GM10266 (cell line): ENCODE data around the gene CEP295NL.
"Not testable (repeated sequence)": the region's sequence is repeated elsewhere in the genome, so short reads cannot be mapped to it uniquely, and the experiment has no call there.

Experiments
- DNase-seq: peaks from one replicate; pipeline ENCODE4 v3.0.0; 2012; ENCODE audit errors: extremely low spot score
- CTCF ChIP-seq: IDR thresholded peaks from 2 replicates; pipeline ENCODE4 v1.5.1; 2012; ENCODE audit warnings: mild to moderate bottlenecking, low read depth; ENCODE audit not compliant: control insufficient read depth, insufficient read depth; ENCODE audit errors: missing control alignments

CEP295NL gene

GRCh38 chr17:78903101-78903779 lies at the start of gene CEP295NL:
CEP295NL (minus strand) TSS chr17:78903201; CDS start chr17:78901828, 1,373 bp downstream.
- no peak for DNase-seq
- no peak for TF ChIP-seq CTCF

- TF ChIP-seq CTCF = no peak
- DNase-seq = no peak
These were observed 49.7 kb upstream of the CEP295NL start for GRCh38 chr17:78952706-78953105.

- TF ChIP-seq CTCF = no peak
- DNase-seq = no peak
These were observed 49.1 kb upstream of the CEP295NL start for GRCh38 chr17:78951967-78952551.

- TF ChIP-seq CTCF = no peak
These were observed 47.9 kb upstream of the CEP295NL start for GRCh38 chr17:78950870-78951269.

GRCh38 chr17:78947235-78948149 lies 44.5 kb upstream of the CEP295NL start:
- no peak for DNase-seq
- no peak for TF ChIP-seq CTCF

More at GRCh38 chr17:78950870-78951269, 47.9 kb upstream of the CEP295NL start:
- DNase-seq = no peak

GRCh38 chr17:78946631-78947030 lies 43.6 kb upstream of the CEP295NL start:
- TF ChIP-seq CTCF = no peak
- DNase-seq = no peak

- TF ChIP-seq CTCF = no peak
- no peak for DNase-seq
These were observed 43.1 kb upstream of the CEP295NL start for GRCh38 chr17:78946131-78946530.

- DNase-seq = not testable (repeated sequence)
These were observed 42.5 kb upstream of the CEP295NL start for GRCh38 chr17:78945455-78945854.
